ENCODE data around the gene MCCC2. TPM values are rescaled to one million over a fixed set of nuclear protein-coding genes. Genes with fewer than 3 reads are reported as not detected.
A peak's percentile ranks its signal among the peaks of the same experiment; 100 is the strongest.

MCCC2 gene
- total and polyA plus RNA-seq, 10 of the 15 experiments (the other 5 are each of a cell fraction or from before 2014, with no cell fraction given), result 22.2 to 106 (median 77.7) TPM

DNA sequence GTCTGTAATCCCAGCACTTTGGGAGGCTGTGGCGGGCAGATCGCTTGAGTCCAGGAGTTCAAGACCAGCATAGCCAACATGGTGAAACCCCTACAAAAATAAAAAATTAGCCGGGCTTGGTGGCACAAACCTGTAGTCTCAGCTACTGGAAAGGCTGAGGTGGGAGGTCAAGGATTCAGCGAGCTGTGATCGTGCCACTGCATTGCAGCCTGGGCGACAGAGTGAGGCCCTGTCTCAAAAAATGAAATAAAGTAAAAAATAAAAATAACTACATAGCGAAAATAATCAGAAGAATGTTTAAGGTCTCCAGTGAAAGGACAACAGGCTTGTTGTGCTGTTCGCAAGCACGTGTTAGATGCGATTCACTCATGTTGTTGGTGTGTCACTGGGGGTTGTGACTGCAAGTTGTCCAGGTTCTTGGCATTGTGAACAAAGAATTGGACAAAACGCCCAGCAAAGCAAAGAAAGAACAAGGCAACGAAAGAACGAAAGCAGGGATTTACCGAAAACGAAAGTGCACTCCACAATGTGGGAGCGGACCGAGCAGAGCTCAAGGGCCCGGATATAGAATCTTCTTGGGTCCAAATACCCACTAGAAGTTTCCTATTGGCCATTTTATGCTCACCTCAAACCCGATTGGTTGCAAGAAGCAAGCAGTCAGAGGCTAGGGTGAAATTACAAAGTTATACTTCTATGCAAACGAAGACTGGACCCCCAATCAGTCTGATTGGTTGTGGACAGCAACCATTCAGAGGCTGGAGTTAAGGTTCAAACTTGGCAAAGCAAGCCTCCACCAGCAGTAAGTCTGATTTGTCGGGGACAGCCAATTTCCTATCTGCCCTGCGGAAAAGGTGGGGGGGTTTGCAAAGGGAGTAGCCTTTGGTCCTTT is 844 bp upstream of the MCCC2 start:
- peaks cover 40% of the 10 kb centered on the region for H3K79me2 ChIP-seq (ENCODE audit: control insufficient read depth, insufficient read depth, low read length)
- in situ Hi-C loops (cut with MboI), result no loop called here
- H3K27me3 ChIP-seq (replicated peaks in 1 of 2; ENCODE audit: control insufficient read depth in 2 of 2, insufficient read depth in 2 of 2, low read length in 1 of 2), result no peaks in the 10 kb centered on the region
- H3K36me3 ChIP-seq (ENCODE audit: control insufficient read depth in 2 of 2, insufficient read depth in 2 of 2, low read length in 1 of 2), result no peaks in the 10 kb centered on the region
- no peaks in the 10 kb centered on the region for H4K20me1 ChIP-seq (ENCODE audit: control insufficient read depth, insufficient read depth)
- ChIA-PET SMC1A (ENCODE audit: uncharacterized antibody, unreplicated experiment) (interaction anchor here (1.0 to 4.3 kb wide), 2 partner anchors 11 to 15 kb away, joined by 3 to 22 read pairs; no protein-coding TSS in a partner anchor), RAD21 (ENCODE audit: unreplicated experiment) (no interaction called here), CTCF (no interaction called here), POLR2A (interaction anchor here (0.6 to 1.8 kb wide), 4 partner anchors 18 to 722 kb away, joined by 3 to 4 read pairs (median 4); partner anchors contain the start of gene BDP1)
- peak overlapping the region; percentile 56 for H3K4me3 ChIP-seq
- DNase-seq (ENCODE audit: low read depth, low spot score), result peak; percentile 23
- no peak for FAIRE-seq
- peak overlapping the region; percentile 91 for H3K27ac ChIP-seq (ENCODE audit: control insufficient read depth, insufficient read depth)
- BruUV-seq (replicated peaks), result TSS peak; percentile 98
- peak overlapping the region; percentile 90 for H3K4me2 ChIP-seq (ENCODE audit: control insufficient read depth, insufficient read depth)
- H3K9ac ChIP-seq (ENCODE audit: control insufficient read depth, insufficient read depth, low read length), result peak overlapping the region; percentile 93
- peak overlapping the region; percentile 72 for H2AFZ ChIP-seq (ENCODE audit: control insufficient read depth, low read depth, low read length)
- 88% methylated on average over 22 of the region's 22 CpGs for WGBS (ENCODE audit: insufficient coverage, insufficient replicate concordance, low lambda C conversion rate, missing lambda C conversion rate)
- H3K9me3 ChIP-seq (replicated peaks; ENCODE audit: control insufficient read depth, insufficient read depth, low read length), result no peaks in the 10 kb centered on the region
- intact Hi-C loops (cut with micrococcal nuclease; ENCODE audit: unreplicated experiment), result loop anchor here (2.0 kb wide), 1 partner anchor 131 kb away; the partner anchor contains the start of gene BDP1
- H3K4me1 ChIP-seq (ENCODE audit: control insufficient read depth, insufficient read depth, low read length), result peaks cover 2% of the 10 kb centered on the region; the same call in 1 of the 2 replicates
- peak; percentile 46 for ATAC-seq
- TF ChIP-seq RB1 (IDR thresholded peaks at IDR 0.05; ENCODE audit: borderline replicate concordance), result no peak
- no peak for TF ChIP-seq JUND (IDR thresholded peaks at IDR 0.05; ENCODE audit: low read depth, low read length)
- TF ChIP-seq MLLT1 (IDR thresholded peaks at IDR 0.05), result peak; percentile 73; the same call in 1 of the 2 replicates
- no peak for TF ChIP-seq FOXM1 (IDR thresholded peaks at IDR 0.05; ENCODE audit: low read depth, low read length)
- no peak for TF ChIP-seq KAT2A (conservative IDR thresholded peaks at IDR 0.05; ENCODE audit: control insufficient read depth, low read depth, low read length)
- TF ChIP-seq IKZF2 (IDR thresholded peaks at IDR 0.05), result no peak
- TF ChIP-seq TCF3 (IDR thresholded peaks at IDR 0.05; ENCODE audit: borderline replicate concordance, insufficient read depth, low read depth, low read length), result no peak
- TF ChIP-seq TAF1 (IDR thresholded peaks at IDR 0.05; ENCODE audit: borderline replicate concordance, low read depth, low read length), result no peak
- TF ChIP-seq ZBTB40 (IDR thresholded peaks at IDR 0.05; ENCODE audit: borderline replicate concordance), result no peak
- no peak for TF ChIP-seq POLR2A (IDR thresholded peaks at IDR 0.05; ENCODE audit: low read depth, low read length)
- no peak for TF ChIP-seq ASH2L (IDR thresholded peaks at IDR 0.05; ENCODE audit: borderline replicate concordance, low read depth)
- TF ChIP-seq ZNF622 (IDR thresholded peaks at IDR 0.05), result no peak
- TF ChIP-seq NFYB (IDR thresholded peaks at IDR 0.05; ENCODE audit: insufficient read depth, low read depth, low read length), result peak; percentile 85
- TF ChIP-seq CHD2 (IDR thresholded peaks at IDR 0.05; ENCODE audit: borderline replicate concordance, low read depth, low read length), result no peak
- no peak for TF ChIP-seq ETV6 (conservative IDR thresholded peaks at IDR 0.05 in 1 of 2, IDR thresholded peaks at IDR 0.05 in 1 of 2; ENCODE audit: borderline replicate concordance in 1 of 2, low read depth in 1 of 2)
- TF ChIP-seq IRF3 (IDR thresholded peaks at IDR 0.05), result no peak
- TF ChIP-seq KDM1A (IDR thresholded peaks at IDR 0.05; ENCODE audit: borderline replicate concordance), result no peak
